Ascending aorta (tissue), 2 donors: ENCODE data around the gene DUS2. TPM values are rescaled to one million over a fixed set of nuclear protein-coding genes. Genes with fewer than 3 reads are reported as not detected.

Experiments used
- DNase-seq, 2 donors: peaks; one replicate each; pipeline ENCODE4 v3.0.0-alpha.2; 2019; ENCODE audit warnings: low spot score in 2 of 2
- H3K27ac ChIP-seq, 2 donors: fragments of 200-600 bp; sonication (generic); one replicate each; pipeline ENCODE4 v1.5.1; 2016 to 2017; ENCODE audit warnings: mild to moderate bottlenecking in 1 of 2
- H3K27me3 ChIP-seq: fragments of 200-600 bp; sonication (generic); one replicate; pipeline ENCODE4 v1.5.1; 2017
- H3K36me3 ChIP-seq, 2 donors: fragments of 200-600 bp; sonication (generic); one replicate each; pipeline ENCODE4 v1.5.1; 2016
- H3K4me1 ChIP-seq, 2 donors: fragments of 200-600 bp; sonication (generic); one replicate each; pipeline ENCODE4 v1.5.1; 2016 to 2017; ENCODE audit warnings: mild to moderate bottlenecking in 1 of 2
- H3K4me3 ChIP-seq, 2 donors: fragments of 200-600 bp; sonication (generic); one replicate each; pipeline ENCODE4 v1.5.1; 2016 to 2017; ENCODE audit warnings: mild to moderate bottlenecking in 1 of 2
- H3K9me3 ChIP-seq, 2 donors: fragments of 200-600 bp; sonication (generic); one replicate each; pipeline ENCODE4 v1.5.1; 2016
- CTCF ChIP-seq, 3 experiments: fragments of 200-600 bp in 2 of 3; fragments of 450-650 bp in 1 of 3; sonication (generic) in 2 of 3; IDR thresholded peaks; one replicate each; pipeline ENCODE4 v1.5.1; 2016 to 2019; ENCODE audit warnings: antibody characterized with exemption in 3 of 3, mild to moderate bottlenecking in 1 of 3, moderate library complexity in 1 of 3
- intact Hi-C: fragments of 100-400 bp; cut with DNase I; formaldehyde crosslinking; loops from one replicate; pipeline ENCODE4 v1.15.1; 2023
- total RNA-seq: library from RNA; depleted of rRNA; stranded (reverse); fragments of >200 nt; gene quantifications from one replicate; pipeline ENCODE4 v1.1.0, GENCODE V29; 2016

Gene DUS2
- total RNA-seq, 1 donor from 2014 or later, result 7.6 TPM

- peak overlapping the region; percentile 98 to 99 for H3K27ac ChIP-seq
- DNase-seq, result no peak
- peaks cover 7 to 14% of the 10 kb centered on the region in 2 donors for H3K4me1 ChIP-seq
- H3K36me3 ChIP-seq, result peaks cover 0 to 4% of the 10 kb centered on the region in 2 donors
- no peak for TF ChIP-seq CTCF (IDR thresholded peaks at IDR 0.05)
- no peak overlapping the region for H3K4me3 ChIP-seq
- no peaks in the 10 kb centered on the region for H3K9me3 ChIP-seq
- H3K27me3 ChIP-seq, result no peaks in the 10 kb centered on the region
- intact Hi-C loops, result loop anchor here (10.0 kb wide), 1 partner anchor 242 kb away; no protein-coding TSS in a partner anchor
These were observed 59.6 kb downstream of the DUS2 start for GRCh38 chr16:68082629-68083238.

GRCh38 chr16:68083239-68083781, 60.2 kb downstream of the DUS2 start:
- Histone ChIP-seq H3K27ac (peak overlapping the region; percentile 98 to 99), H3K27me3 (no peaks in the 10 kb centered on the region), H3K36me3 (no peaks in the 10 kb centered on the region), H3K9me3 (no peaks in the 10 kb centered on the region), H3K4me3 (no peak overlapping the region), H3K4me1 (peaks cover 9 to 18% of the 10 kb centered on the region in 2 donors)
- intact Hi-C loops, result loop anchor here (10.0 kb wide), 1 partner anchor 241 kb away; no protein-coding TSS in a partner anchor
- TF ChIP-seq CTCF (IDR thresholded peaks at IDR 0.05), result no peak
- DNase-seq, result no peak

GRCh38 chr16:68083861-68084503, 60.9 kb downstream of the DUS2 start:
- no peaks in the 10 kb centered on the region for H3K27me3 ChIP-seq
- peak overlapping the region; percentile 77 to 96 for H3K4me3 ChIP-seq
- peak in 1 of 3 experiments; percentile 2 for TF ChIP-seq CTCF (IDR thresholded peaks at IDR 0.05)
- peak overlapping the region; percentile 98 to 99 for H3K27ac ChIP-seq
- no peaks in the 10 kb centered on the region for H3K36me3 ChIP-seq
- no peaks in the 10 kb centered on the region for H3K9me3 ChIP-seq
- H3K4me1 ChIP-seq, result peaks cover 11 to 18% of the 10 kb centered on the region in 2 donors
- intact Hi-C loops, result loop anchor here (1.0 to 10.0 kb wide), 3 partner anchors 19 to 241 kb away; partner anchors contain the start of gene ESRP2
- DNase-seq, result no peak

GRCh38 chr16:68084504-68085258, 61.6 kb downstream of the DUS2 start:
- peak; percentile 70 to 95 for DNase-seq
- H3K4me3 ChIP-seq, result peak overlapping the region; percentile 77 to 96
- H3K4me1 ChIP-seq, result peaks cover 11 to 21% of the 10 kb centered on the region in 2 donors
- H3K36me3 ChIP-seq, result no peaks in the 10 kb centered on the region
- TF ChIP-seq CTCF (IDR thresholded peaks at IDR 0.05), result peak in 1 of 3 experiments; percentile 18
- no peaks in the 10 kb centered on the region for H3K9me3 ChIP-seq
- no peaks in the 10 kb centered on the region for H3K27me3 ChIP-seq
- H3K27ac ChIP-seq, result peak overlapping the region; percentile 98 to 99
- intact Hi-C loops, result loop anchor here (1.0 to 10.0 kb wide), 3 partner anchors 19 to 240 kb away; partner anchors contain the start of gene ESRP2
